Astrocyte (in vitro differentiated cells and primary cell): ENCODE data around the gene KCNJ13.

ENCODE experiments used
- EZH2 ChIP-seq: IDR thresholded peaks from 2 replicates; pipeline ENCODE4 v1.6.1; 2012; ENCODE audit warnings: mild to moderate bottlenecking, low read length, inconsistent platforms; ENCODE audit not compliant: insufficient read depth
- TF ChIP-seq, protein P1 (sequence below): IDR thresholded peaks from 2 replicates; pipeline ENCODE4 v1.5.1; 2011; ENCODE audit warnings: low read depth, mild to moderate bottlenecking, inconsistent platforms, low read length, moderate library complexity; ENCODE audit not compliant: insufficient read depth

DNA sequence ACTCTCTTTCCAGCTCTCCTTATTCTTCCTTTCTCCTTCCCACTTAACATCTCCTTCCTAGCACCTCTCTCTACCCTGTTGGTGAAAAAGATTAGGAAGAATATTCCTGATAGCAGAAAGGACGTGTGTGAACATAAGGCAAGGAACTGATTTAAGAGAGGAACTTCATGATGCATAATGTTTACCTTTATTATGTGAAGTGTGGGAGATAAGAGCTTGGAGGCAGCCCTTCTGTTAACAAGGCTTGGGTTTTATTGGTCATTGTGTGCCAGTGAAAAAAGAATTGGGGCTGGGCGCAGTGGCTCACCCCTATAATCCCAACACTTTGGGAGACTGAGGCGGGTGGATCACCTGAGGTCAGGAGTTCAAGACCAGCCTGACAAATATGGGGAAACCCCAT, 34.4 kb downstream of the KCNJ13 start:
- TF ChIP-seq, protein P1, sequence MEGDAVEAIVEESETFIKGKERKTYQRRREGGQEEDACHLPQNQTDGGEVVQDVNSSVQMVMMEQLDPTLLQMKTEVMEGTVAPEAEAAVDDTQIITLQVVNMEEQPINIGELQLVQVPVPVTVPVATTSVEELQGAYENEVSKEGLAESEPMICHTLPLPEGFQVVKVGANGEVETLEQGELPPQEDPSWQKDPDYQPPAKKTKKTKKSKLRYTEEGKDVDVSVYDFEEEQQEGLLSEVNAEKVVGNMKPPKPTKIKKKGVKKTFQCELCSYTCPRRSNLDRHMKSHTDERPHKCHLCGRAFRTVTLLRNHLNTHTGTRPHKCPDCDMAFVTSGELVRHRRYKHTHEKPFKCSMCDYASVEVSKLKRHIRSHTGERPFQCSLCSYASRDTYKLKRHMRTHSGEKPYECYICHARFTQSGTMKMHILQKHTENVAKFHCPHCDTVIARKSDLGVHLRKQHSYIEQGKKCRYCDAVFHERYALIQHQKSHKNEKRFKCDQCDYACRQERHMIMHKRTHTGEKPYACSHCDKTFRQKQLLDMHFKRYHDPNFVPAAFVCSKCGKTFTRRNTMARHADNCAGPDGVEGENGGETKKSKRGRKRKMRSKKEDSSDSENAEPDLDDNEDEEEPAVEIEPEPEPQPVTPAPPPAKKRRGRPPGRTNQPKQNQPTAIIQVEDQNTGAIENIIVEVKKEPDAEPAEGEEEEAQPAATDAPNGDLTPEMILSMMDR = no peak
- no peak for TF ChIP-seq EZH2
